DOHH2 (cell line): Measurements from ENCODE around the gene JCAD.

Experiments used
- CTCF ChIP-seq: fragments of 200-600 bp; sonication (generic); IDR thresholded peaks from one replicate; pipeline ENCODE4 v1.5.1; 2014; ENCODE audit warnings: antibody characterized with exemption, mild to moderate bottlenecking, low read depth, low read length; ENCODE audit not compliant: poor library complexity, severe bottlenecking
- EZH2phosphoT487 ChIP-seq: fragments of 200-600 bp; sonication (generic); IDR thresholded peaks from 2 replicates; pipeline ENCODE4 v1.6.1; 2017; ENCODE audit warnings: borderline replicate concordance, mild to moderate bottlenecking, antibody characterized with exemption, low read length, moderate library complexity, mixed read lengths

DNA sequence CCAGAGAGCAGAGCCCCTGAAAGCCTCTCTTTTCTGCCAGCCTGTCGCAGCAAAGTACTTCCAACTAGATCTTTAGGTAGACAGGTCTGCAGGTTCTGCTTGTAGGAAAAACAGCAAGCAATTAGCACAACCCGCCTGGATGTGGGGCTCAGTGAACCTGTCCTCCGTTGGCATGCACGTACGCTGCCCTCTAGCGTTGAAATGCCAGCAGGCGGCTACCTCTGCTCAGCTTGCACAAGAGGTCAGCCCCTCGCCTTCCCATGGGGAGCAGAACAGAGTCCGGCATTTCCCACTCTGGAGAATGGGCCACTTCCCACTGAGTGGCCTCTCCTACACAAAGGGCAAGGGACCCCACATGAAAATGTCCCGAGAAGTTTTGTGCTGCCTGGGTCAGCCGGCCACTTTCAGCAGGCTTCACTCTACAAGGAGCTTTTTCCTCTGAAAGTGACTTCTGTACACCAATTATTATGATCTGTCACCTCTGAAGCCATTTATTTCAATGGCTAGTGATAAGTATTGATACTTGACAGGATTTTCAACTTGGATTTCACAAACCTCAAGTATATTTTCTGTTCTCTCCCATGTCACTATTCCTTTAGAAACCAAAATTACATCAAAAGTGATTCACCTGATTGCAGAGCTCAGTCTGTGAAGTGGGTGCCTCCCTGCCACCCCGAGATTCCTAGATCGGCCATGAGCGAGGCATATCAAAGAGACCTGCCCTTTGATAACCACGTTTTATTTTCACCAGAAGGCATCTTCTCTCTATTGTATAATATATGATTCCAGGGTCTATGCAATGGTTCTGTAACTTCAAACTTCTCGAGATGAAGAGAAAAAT, 56.7 kb downstream of the JCAD start:
- TF ChIP-seq CTCF (peak; percentile 94), EZH2phosphoT487 (no peak)
